ENCODE results near the gene NDE1. TPM values are rescaled to one million over a fixed set of nuclear protein-coding genes. Genes with fewer than 3 reads are reported as not detected.

The NDE1 gene
- total and polyA plus RNA-seq, 2 of the 4 experiments (the other 2 are of a cell fraction), result 22.7 to 29.2 TPM

DNA sequence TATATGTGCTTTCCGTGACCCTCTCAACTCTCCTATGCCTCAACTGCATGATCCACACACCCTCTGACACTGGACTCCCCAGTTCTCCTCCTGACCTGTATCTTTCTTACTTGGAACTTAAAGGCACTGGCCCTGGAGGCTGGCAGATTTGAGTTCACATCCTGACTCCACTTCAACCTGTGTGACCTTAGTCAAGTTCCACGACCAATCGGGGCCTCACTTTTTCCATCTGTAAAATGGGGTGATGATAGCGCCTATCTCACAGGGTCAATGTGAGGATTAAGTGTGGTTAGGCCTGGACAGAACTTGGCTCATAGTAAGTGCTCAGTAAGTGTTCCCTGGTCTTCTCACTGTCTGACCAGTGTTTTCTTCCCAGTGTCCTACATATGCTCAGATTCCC, 32.1 kb upstream of the NDE1 start:
- Histone ChIP-seq H4K20me1 (ENCODE audit: insufficient read depth, low read length) (no peaks in the 10 kb centered on the region), H3K4me3 (ENCODE audit: insufficient read depth, low read depth, low read length) (no peak overlapping the region), H2BK20ac (ENCODE audit: low read depth, low read length) (peak overlapping the region; percentile 57; the same call in 1 of the 2 replicates), H3K36me3 (ENCODE audit: control insufficient read depth, insufficient read depth, low read length) (peaks cover 44% of the 10 kb centered on the region), H3K4me2 (ENCODE audit: low read depth, low read length) (no peak overlapping the region), H2AFZ (replicated peaks; ENCODE audit: low read length, poor library complexity) (no peak overlapping the region), H3K14ac (replicated peaks; ENCODE audit: low read depth, low read length) (peak overlapping the region; percentile 28; the same call in 1 of the 2 replicates), H2BK120ac (ENCODE audit: low read depth, low read length) (peak overlapping the region; percentile 30), H3K9me1 (ENCODE audit: insufficient read depth, low read length) (peaks cover 24% of the 10 kb centered on the region), H3K4ac (ENCODE audit: low read depth, low read length) (peak overlapping the region; percentile 61), H3K9me3 (ENCODE audit: control insufficient read depth, insufficient read depth, low read length) (no peaks in the 10 kb centered on the region), H4K91ac (ENCODE audit: insufficient read depth, low read depth, low read length) (peak overlapping the region; percentile 65), H3K18ac (ENCODE audit: low read depth, low read length) (peak overlapping the region; percentile 18; the same call in 1 of the 2 replicates), H3K27ac (ENCODE audit: insufficient read depth, low read length) (no peak overlapping the region), H4K5ac (ENCODE audit: low read depth, low read length) (peak overlapping the region; percentile 31; the same call in 1 of the 2 replicates), H3K23ac (ENCODE audit: low read depth, low read length) (peak overlapping the region; percentile 43; the same call in 1 of the 2 replicates), H2AK5ac (ENCODE audit: low read depth, low read length) (peak overlapping the region; percentile 66; the same call in 1 of the 2 replicates), H3K79me1 (ENCODE audit: low read depth in 1 of 2, low read length in 2 of 2) (peaks cover 0 to 12% of the 10 kb centered on the region in 2 experiments; a peak in 2 of 4 replicates), H2AK9ac (replicated peaks; ENCODE audit: low read depth, low read length, poor library complexity) (peak overlapping the region; percentile 92), H3K27me3 (ENCODE audit: control insufficient read depth, insufficient read depth, low read length) (no peaks in the 10 kb centered on the region), H3K4me1 (ENCODE audit: control insufficient read depth, insufficient read depth, low read length) (peaks cover 9% of the 10 kb centered on the region), H3K56ac (ENCODE audit: extremely low read depth, insufficient read depth, low read length) (no peak overlapping the region), H2BK5ac (ENCODE audit: low read depth, low read length, poor library complexity, severe bottlenecking) (peak overlapping the region; percentile 75), H4K8ac (ENCODE audit: low read depth in 2 of 2, low read length in 2 of 2) (peak overlapping the region in 1 of 2 experiments; percentile 63; a peak in 1 of 4 replicates), H3K9ac (ENCODE audit: low read depth, low read length) (no peak overlapping the region), H2BK15ac (ENCODE audit: low read depth, low read length) (peak overlapping the region; percentile 51; the same call in 1 of the 3 replicates)
- DNase-seq, result no peak
- intact Hi-C loops (cut with micrococcal nuclease), result no loop called here
- ChIA-PET POLR2A (ENCODE audit: unreplicated experiment) (no interaction called here), CTCF (no interaction called here)
- TF ChIP-seq MAFK (IDR thresholded peaks at IDR 0.05; ENCODE audit: low read depth, low read length) (no peak), RCOR1 (IDR thresholded peaks at IDR 0.05; ENCODE audit: insufficient replicate concordance, low read length) (peak; percentile 60)
- WGBS, 2 experiments (ENCODE audit: extremely low coverage in 2 of 2, insufficient read length in 1 of 2), result 100% methylated on average over 4 of the region's 4 CpGs; no CpG with 5 or more reads in 1 of the 2 experiments
- no TSS peak for BruUV-seq (replicated peaks)
- in situ Hi-C loops (cut with MboI; ENCODE audit: low sequenced_read_pairs), result no loop called here
- ATAC-seq (ENCODE audit: low read depth), result no peak
- dilution Hi-C loops (cut with HindIII; ENCODE audit: low sequenced_read_pairs, unreplicated experiment), result no loop called here

Measured in IMR-90 (cell line).